Stimulated activated CD8-positive, alpha-beta memory T cell treated with anti-CD3 and anti-CD28 coated beads, Interleukin-12 subunit alpha, Interleukin-12 subunit beta, amount 100 ng/mL, for 24 hours (primary cell): ENCODE results near the gene LRP1B.

Experiments
- DNase-seq: peaks from one replicate; pipeline ENCODE4 v3.0.0-alpha.2; 2020; ENCODE audit errors: extremely low read depth

The LRP1B gene

GRCh38 chr2:141767691-141768090 lies 363.1 kb downstream of the LRP1B start:
- DNase-seq, result no peak

- DNase-seq, result no peak
Measured at GRCh38 chr2:141767051-141767450, 363.8 kb downstream of the LRP1B start.

DNA sequence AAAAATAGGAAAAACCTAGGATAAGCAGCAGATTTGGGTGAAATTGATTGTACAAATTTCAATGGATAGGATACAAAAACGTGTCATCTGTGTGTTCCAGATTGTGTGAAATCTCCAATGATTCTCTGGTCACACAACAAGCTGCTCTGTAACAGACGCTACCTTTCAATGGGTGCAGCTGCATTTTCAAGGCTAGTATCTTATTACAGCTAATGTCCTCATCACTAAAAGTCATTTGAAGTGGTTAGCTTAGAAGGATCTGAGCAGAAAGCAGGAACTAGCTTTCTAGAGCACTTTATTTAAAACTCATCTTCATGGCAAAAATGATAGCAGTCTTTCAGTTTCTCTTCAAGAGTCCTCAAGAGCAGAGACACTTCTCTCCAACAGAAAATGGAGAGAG lies 364.6 kb downstream of the LRP1B start:
- DNase-seq, result no peak

- DNase-seq, result no peak
Measured at GRCh38 chr2:141748616-141749015, 382.2 kb downstream of the LRP1B start.

GRCh38 chr2:141741652-141742051 lies 389.2 kb downstream of the LRP1B start:
- DNase-seq, result no peak

DNA sequence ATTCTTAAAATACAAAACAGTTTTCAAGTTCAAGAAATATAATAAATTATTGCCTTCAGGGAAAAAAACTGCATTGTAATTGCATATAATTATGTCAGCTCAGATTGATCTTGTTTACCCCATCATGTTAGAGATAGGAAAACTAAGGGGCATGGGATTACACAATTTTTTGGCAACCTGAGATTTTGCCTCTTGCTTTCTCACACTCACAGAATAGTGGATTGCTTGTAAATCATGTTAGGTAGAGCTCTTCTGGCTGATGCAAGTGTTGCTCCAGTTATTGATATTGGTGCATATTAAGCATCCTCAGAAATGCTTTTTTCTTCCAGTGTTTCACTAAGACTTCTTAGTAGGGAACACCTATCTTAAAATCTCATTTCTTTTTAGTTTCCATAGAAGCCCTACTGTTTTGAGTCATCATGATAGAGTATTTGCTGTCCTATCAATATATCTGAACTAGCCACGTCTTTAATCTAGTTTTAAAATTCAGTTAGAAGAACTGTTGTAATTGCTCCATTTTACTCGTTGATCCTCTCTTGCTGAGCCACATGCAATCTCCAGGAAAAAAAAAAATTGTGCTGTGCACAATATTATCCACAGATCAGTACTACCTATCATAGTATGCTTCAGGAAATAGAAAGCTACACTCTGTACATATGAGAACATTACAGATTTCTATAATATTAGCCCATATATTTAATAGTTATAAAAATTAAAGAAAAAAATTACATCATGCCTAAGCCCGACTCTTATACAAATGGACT lies 393.1 kb downstream of the LRP1B start:
- DNase-seq, result no peak

GRCh38 chr2:141736466-141736865 lies 394.4 kb downstream of the LRP1B start:
- DNase-seq, result no peak

DNA sequence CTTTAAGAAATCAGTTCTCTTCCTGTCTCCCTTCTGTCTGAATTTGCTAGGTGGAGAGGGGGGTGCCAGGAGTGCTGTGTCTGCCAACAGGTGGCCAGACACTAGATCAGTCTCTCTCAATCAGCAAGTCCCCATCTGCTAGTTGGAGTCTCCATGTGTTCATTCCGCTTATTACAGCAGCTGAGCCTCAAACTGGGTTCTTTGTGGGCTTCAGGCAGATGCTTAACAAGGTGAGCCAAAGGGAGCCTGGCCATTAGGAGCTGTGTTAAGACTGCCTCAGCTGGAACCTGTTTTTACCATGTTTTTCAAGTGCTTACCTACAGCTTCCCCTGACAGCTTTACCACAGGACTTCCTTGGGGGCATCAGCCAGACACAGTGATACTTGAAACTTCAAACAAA lies 401.9 kb downstream of the LRP1B start:
- no peak for DNase-seq

DNA sequence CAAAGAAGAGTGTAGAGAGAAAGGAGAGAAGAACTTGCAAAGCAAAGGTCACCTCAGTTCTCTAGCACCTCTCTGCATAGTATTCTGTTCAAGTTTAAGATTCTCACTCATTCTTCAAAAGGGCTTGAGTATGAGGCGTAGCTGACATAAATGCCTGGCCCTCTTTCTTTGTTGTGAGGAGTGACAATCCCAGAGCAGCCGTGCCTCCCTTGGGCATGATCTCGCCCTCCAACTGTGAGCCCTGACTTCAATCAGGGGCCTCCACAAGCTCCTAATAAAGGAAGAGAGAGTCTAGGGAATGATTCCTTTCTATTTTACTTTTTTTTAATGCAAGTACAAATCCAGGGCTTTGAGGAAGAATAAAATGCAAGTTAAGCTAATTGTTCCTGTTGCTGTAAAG lies 402.7 kb downstream of the LRP1B start:
- DNase-seq, result no peak

- no peak for DNase-seq
Measured at GRCh38 chr2:141724426-141724825, 406.4 kb downstream of the LRP1B start.

DNA sequence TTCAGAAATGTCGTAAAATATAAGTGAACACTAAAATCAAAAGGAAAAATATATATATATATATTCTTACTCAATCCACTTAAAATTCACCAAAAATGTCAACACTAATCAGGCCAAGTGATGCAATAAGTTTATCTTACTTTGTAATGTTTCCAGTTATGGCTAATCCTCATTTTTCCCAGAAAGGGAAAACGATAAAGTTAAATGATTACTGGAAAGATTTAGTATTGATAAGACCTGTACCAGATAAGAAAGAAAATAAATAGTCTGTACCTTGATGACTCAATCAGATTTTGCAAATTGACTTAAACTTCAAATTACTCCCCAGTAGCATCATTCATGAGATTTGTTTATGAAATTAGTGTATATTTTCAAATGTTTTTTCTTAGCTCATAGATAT lies 407.0 kb downstream of the LRP1B start:
- DNase-seq, result no peak

GRCh38 chr2:141720476-141720875 lies 410.3 kb downstream of the LRP1B start:
- DNase-seq, result no peak

- no peak for DNase-seq
Measured at GRCh38 chr2:141714496-141714895, 416.3 kb downstream of the LRP1B start.

- DNase-seq, result no peak
Measured at GRCh38 chr2:141711627-141712026, 419.2 kb downstream of the LRP1B start.

GRCh38 chr2:141710589-141711239 lies 420.1 kb downstream of the LRP1B start:
- no peak for DNase-seq

DNA sequence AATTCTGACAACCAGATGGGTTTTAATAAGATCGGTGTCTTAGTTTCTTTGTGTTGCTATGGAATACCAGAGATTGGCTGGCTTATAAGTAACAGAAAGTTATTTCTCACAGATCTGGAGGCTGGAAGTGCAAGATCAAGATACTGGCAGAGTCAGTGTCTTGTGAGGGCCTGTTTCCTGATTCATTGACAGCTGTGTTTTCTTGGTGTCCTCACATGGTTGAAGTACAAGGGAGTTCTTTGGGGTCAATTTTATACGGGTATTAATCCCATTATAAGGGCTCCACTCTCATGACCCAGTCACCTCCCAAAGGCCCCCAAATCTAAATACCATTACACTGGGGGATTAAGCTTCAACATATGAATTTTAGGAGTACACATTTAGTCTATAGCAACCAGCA lies 421.1 kb downstream of the LRP1B start:
- no peak for DNase-seq

DNA sequence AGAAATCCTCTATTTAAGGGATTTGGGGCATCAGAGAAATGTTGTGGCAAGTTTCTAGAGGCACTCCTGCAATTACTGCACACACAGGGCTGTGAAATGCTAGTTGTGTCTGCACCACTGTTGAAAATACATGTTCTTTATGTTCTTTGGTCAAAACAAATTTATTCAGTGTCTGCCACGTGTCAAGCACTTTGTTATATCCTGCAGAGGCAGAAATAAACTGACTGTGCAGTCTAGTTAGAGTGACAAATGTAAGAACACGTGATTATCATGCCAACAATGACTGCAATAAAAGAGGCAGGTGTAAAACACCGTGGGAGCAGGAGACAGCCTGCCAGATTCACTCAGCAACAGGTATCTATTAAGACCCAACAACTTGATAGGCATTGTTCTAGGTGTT lies 423.3 kb downstream of the LRP1B start:
- no peak for DNase-seq

- no peak for DNase-seq
Measured at GRCh38 chr2:141704541-141704940, 426.3 kb downstream of the LRP1B start.

- no peak for DNase-seq
Measured at GRCh38 chr2:141703501-141703900, 427.3 kb downstream of the LRP1B start.

GRCh38 chr2:141701618-141702017 lies 429.2 kb downstream of the LRP1B start:
- DNase-seq, result no peak

DNA sequence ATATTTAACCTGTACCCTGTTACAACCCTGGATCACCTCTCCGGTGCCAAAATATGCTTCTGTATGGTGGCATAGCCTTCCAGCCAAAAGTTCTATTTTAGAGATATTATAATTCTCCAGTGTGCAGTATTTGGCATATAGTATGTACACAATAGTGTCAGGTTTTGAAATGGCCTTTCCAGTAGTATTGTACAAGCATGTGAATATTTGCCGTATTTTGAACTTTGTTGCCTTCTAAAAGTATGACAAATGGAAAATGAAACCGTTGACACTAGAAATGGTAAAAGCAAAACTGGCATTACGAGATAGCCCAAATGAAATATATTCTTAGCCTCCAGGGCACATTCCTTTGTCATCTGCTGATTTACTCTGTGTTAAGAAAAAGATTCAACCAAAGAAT lies 431.2 kb downstream of the LRP1B start:
- DNase-seq, result no peak

- DNase-seq, result no peak
Measured at GRCh38 chr2:141698500-141698899, 432.3 kb downstream of the LRP1B start.

DNA sequence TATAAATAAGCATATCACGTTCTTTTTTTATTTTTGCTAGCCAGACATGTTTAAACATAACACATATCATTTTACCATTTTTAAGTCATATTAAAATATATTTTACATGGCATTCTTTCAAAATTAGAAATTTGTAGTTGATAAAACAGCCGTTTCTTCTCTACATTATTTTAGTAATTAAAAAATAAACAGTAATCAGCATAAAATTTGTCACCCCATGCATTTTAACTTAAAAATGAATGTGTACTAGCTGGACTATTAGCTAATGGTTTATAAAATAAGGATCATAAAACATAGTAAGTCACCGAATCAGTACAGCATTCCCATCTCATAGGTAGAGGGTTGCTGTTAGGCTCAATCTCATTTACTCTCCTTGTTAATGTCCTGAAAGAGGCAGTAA lies 433.8 kb downstream of the LRP1B start:
- no peak for DNase-seq

DNA sequence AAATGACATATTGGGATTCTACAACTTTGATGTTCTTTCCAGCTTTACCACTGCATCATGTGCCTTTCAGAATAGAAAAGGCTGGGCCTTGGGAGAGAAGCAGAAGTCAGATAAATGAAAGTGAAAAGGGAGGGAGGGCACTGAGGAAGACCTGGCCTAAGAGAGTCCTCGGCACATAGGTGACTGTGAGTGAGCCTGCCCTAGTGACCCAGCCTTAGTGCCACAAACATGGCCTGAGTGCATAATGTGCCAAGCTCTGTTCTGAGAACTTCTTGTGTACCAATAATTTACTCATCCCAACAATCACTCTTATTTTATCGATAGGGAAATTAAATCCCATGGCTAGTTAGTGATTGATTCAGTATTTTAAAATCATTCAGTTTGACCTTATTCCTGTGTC lies 436.6 kb downstream of the LRP1B start:
- no peak for DNase-seq
